Dermis microvascular lymphatic vessel endothelial cell (primary cell): Measurements from ENCODE around the gene DDO. TPM values are rescaled to one million over a fixed set of nuclear protein-coding genes. Genes with fewer than 3 reads are reported as not detected.

Source experiments
- DNase-seq, 2 donors: peaks; one replicate each; pipeline versions ENCODE4 v3.0.0 to v3.0.0-alpha.2; 2010; ENCODE audit warnings: low read depth in 2 of 2
- total RNA-seq: library from RNA; depleted of rRNA; stranded (reverse); fragments of >200 nt; gene quantifications from 2 replicates; pipeline ENCODE4 v1.2.1, GENCODE V29; 2014

Gene DDO
- total RNA-seq, result 3.3 and 3.8 TPM in 2 replicates

- peak; percentile 76 to 94 for DNase-seq
Observed at GRCh38 chr6:110415086-110415916, at the start of gene DDO. Gene DDO (minus strand): TSS chr6:110415575. CDS start chr6:110413462, 2,113 bp downstream.

- DNase-seq, result no peak
Observed at GRCh38 chr6:110462884-110463481, 47.6 kb upstream of the DDO start.

GRCh38 chr6:110461376-110461775, 46.0 kb upstream of the DDO start:
- no peak for DNase-seq

- no peak for DNase-seq
Observed at GRCh38 chr6:110459137-110459536, 43.8 kb upstream of the DDO start.

GRCh38 chr6:110458476-110458875, 43.1 kb upstream of the DDO start:
- no peak for DNase-seq

- peak; percentile 29 to 68 for DNase-seq
Observed at GRCh38 chr6:110457567-110458175, 42.3 kb upstream of the DDO start.

GRCh38 chr6:110456694-110457093, 41.3 kb upstream of the DDO start:
- DNase-seq, result no peak

GRCh38 chr6:110449541-110449895, 34.1 kb upstream of the DDO start:
- no peak for DNase-seq

- no peak for DNase-seq
Observed at GRCh38 chr6:110448846-110449540, 33.6 kb upstream of the DDO start.

- no peak for DNase-seq
Observed at GRCh38 chr6:110447761-110448160, 32.4 kb upstream of the DDO start.

GRCh38 chr6:110446405-110446804, 31.0 kb upstream of the DDO start:
- no peak for DNase-seq

- DNase-seq, result no peak
Observed at GRCh38 chr6:110440026-110440425, 24.7 kb upstream of the DDO start.

GRCh38 chr6:110439356-110439755, 24.0 kb upstream of the DDO start:
- no peak for DNase-seq

- no peak for DNase-seq
Observed at GRCh38 chr6:110434961-110435602, 19.7 kb upstream of the DDO start.

GRCh38 chr6:110432285-110432900, 17.0 kb upstream of the DDO start:
- no peak for DNase-seq

- DNase-seq, result no peak
Observed at GRCh38 chr6:110430741-110431140, 15.4 kb upstream of the DDO start.

GRCh38 chr6:110430236-110430635, 14.9 kb upstream of the DDO start:
- no peak for DNase-seq

GRCh38 chr6:110428153-110428552, 12.8 kb upstream of the DDO start:
- DNase-seq, result no peak

GRCh38 chr6:110425816-110426215, 10.4 kb upstream of the DDO start:
- DNase-seq, result no peak

GRCh38 chr6:110422444-110422822, 7.1 kb upstream of the DDO start:
- no peak for DNase-seq

GRCh38 chr6:110421749-110422443, 6.5 kb upstream of the DDO start:
- no peak for DNase-seq
